NOMO-1 treated with DMSO at 0.1 percent for 48 hours (cell line): ENCODE measurements around the gene ASF1A.
A peak's percentile ranks its signal among the peaks of the same experiment; 100 is the strongest.

ENCODE experiments used
- DNase-seq: peaks from one replicate; lab custom pipeline; 2025; ENCODE audit not compliant: unreplicated experiment; lab: John Stamatoyannopoulos, UW

Gene ASF1A

DNA sequence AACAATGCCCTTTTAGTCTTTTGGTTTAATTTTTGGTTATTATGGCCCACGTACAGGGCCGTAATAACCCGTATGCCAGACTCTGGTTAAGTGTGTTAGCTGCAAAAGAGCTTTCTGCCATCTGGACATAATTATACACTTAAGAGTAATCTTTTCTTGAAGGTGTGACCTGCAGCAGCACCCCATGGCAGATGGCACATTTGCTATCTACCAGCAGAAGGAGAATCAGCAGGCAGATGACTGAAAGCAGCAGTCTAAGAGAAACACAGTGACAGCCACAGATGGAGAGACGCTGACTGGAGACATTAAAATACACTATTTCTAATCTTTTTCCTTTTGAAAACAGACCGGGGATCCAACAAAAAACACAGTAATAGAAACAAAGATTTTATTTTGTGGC is 18.7 kb downstream of the ASF1A start:
- DNase-seq = no peak

DNA sequence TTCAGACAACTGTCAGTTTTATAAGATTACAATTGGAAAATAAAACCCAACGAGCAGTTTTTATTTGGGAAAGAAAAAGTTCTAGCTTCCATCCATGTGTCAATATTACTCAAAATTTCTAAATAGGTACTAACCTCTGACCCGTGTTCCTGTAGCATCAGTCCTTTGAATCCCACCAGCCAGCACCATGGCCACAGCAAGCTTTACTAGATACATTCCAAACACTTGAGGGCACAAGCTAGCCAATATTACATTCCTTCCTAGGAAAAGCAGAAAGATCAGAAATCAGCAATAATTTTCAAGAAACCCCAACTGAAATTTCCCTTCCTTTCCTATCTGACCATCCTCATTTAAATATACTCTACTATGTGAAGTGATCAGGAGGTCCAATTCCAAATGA is 19.2 kb downstream of the ASF1A start:
- DNase-seq = no peak

DNA sequence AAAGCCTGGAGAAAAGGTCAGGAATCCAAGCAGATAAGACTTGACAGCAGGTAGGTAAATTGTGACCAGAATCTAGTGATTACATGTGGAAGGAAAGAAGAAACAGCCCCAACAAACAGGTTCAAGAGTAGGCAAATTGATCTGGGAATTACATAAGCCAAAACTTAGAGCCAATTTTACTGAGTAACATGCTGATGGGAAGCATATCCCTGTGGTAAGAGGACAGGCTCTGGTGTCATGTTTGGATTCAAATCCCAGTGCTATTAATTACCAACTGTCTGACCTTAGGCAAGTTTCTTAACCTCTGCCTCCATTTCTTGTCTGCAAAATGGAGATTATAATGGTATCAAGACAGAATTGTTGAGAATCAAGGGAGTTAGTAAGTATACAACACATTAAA is 20.6 kb downstream of the ASF1A start:
- DNase-seq = no peak

DNA sequence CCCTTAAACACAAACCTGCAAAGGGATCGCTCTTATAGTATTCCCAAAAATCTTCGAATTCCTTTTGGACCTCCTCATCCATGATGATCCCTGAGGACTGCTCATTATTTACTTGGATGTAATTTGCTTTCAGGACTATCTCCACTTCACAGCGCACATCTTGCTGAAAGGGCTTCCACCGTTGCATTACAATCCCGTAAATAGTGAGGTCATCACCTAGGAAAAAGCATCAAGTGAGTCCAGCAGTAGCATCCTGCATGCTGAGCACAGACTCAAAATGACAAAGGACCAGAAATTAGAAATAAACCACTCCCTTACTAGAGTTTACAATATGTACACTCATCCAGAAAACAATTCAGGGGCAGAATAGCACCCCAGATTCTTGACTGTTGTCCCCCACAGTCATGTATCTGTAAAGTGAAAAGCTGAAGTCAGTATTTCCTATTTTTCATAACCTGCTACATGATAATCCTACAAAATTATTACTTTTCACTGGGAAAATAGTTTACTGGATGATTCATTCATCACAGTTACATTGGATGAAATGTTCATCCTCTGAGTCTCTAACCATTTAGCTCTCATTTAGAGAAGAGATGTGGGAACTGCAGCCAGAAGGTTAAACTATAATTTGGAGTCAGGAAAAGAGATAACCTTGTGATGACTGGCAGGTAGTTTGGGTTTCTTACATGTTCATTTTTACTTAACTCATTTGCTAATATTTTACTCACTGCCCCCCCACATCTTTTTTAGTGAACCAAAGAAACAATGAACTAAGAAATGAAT is 23.8 kb downstream of the ASF1A start:
- no peak for DNase-seq

DNA sequence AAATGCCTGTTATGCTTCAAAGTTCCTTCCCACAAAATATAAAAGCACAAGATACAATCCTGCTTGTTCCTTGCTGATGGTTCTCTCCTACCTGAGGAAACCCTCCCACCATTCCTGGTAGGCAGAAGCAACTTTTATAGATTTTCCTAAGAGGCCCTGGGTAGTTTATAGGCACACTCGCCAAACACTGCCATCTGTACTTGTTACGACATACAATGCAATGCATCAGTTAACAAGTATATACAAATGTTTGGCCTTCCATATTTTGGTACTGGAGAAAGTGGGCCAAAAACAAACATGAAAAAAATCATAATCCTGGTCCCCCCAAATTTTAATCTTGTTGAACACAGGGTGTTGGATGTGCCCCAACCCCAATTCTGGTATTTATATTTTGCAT is 24.4 kb downstream of the ASF1A start:
- DNase-seq = no peak

DNA sequence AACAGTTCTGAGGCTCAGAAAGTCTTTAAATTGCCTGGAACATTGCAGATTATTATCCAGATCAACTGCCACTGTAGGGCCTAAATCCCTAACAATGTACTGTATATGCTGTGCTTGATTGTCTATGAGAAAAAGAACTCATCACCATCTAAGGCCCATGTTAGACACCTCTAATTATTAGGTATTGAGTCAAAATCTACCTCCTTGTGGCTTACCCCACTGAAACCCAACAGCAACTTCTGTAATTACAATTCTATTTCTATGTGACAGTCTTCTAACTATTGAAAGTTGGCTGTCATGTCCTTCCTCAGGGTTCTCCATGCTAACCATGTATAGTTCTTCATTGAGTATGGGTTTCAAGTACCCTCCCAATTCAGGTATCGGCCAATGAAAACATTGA is 27.1 kb downstream of the ASF1A start:
- no peak for DNase-seq

DNA sequence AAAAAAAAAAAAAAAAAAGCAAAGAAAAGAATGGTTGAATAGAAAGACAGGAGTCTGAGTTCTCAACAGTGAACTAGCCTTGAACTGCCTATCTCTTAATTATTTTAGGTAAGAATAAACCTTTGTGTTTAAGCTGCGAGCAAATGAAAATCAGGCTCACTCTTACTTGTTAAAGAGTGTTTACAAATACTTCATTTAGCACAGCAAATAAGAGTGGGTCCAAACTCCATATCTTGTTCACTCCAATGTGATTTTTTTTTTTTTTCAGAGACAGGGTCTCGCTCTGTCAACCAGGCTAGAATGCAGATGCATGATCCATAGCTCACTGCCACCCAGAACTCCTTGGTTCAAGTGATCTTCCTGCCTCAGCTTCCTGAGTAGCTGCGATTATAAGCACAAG is 29.1 kb downstream of the ASF1A start:
- DNase-seq = no peak

DNA sequence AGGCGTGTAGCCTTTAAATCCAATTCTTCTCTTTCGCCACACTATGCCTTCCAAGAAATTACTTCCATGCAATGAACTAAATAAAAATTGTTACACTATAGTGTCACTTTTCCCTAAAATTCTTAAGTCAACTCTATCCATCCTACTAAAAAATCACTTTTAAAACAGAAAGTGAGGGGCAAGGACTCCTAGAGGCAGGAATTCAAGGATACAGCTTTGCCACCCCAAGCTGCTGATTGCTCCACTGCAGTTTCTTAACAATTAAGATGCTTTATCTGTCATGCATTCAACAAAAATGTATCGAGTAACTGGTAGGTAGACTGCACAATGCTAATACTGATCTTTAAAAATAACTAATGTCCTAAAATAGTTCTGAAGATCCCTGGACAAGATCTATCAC is 36.7 kb downstream of the ASF1A start:
- DNase-seq = no peak

DNA sequence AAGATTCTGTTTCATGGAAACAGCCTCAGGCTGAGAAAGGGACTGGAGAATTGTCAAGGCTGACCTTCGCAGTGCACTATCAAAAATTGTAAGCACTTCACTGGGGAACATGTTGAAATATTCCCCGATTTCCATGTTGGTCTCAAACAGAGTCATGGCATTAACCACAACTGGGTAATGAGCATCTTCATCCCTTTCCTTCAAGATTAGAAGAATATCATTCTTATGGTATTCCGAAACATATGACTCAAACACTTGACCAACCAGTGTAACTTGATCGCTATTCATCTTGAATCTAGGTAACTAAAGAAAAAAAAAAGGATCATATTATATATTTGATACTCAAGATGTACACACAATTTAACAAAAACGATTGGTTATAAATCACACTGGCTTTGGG is 37.5 kb downstream of the ASF1A start:
- DNase-seq = no peak

DNA sequence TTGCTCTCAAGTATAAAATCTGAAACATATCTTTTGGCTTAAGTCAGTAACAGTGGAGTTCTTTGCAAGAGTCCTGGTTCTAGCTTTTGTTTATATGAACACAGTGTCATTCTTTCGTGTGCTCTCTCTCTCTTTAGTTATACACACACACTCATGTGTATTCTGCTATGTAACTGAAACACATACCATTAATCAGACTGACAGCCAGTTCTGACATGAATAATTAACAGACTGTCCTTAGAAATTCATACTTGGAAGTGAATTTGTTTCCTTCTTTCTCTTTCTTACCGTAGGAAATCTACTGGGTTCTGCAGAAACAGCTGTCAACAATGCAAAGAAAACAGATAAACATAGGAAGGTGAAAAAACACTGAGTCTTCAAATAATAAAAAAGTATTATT is 38.5 kb downstream of the ASF1A start:
- DNase-seq = no peak

DNA sequence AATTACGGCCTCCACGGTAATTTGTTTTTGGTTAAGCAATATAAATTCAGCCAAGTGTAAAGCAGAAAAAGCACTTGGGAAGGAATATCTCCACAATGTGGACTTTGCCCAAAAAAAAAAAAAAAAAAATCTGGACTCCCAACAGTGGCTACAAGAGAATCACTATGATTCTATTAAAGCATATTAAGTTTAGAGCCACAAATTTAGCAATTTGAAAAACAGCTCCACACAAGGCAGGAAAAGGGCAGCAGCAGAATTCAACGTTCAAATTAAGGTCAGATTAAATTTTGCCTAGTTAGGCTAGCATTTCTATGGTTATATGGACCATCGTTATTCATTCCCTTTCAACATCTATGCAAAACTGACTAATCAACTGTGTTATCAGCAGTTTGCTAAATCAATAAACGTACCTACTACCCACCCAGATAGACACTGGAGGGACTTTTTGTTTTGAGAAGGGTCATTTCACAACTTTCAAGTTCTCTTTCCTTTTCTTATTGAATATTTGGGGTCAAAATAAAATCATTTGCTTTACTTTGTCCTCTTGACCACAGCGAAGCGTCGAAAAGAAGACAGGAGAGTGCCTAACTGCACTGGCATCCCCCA is 40.0 kb downstream of the ASF1A start:
- no peak for DNase-seq

DNA sequence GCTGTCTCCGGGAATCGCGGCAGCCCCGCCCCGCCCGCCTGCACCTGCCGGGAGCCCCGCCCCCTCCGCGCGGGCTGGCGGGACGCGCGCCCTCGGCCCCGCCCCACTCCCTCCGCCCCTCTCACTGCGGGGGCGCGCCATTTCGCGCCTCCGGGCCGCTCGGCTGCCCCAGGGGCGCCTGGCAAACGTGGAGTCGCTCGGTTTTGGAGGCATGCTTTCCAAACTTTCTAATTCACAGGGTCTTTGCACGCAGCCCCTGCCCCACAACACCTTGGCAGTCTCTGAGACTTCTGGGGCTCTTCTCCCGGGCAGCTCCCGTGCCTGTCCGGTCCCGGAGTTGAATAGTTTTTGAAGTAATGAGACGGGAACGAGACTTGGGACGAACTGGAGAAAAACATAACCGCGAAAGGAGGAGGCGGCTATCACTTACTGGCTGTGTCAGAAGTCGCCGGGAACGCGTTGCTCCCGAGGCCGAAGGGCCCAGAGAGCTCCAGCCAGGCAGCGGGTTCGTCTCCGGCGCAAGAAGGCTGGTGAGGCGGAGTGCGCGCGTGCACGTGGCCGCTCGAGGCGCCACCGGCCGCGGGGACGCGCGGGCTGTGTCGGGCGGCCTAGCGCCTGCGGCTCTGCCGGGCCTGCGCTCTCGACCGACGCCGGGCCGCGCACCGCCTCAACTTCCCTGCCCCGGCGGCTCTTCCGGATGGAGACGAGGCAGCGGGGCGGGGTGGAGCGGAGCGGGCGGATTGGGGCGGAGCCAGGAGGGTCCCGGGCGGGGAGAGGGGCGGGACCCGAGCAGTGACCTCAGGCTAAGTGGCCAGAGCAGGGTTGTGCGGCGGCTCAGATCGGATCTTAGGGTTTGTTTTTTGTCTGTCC is 40.7 kb downstream of the ASF1A start, which contains the start of gene MCM9:
TSS of gene MCM9 (minus strand) at position 699 of the 870 bp plus-strand sequence. CDS start 3,436 bp downstream, outside the sequence.
- DNase-seq = peak; percentile 92

DNA sequence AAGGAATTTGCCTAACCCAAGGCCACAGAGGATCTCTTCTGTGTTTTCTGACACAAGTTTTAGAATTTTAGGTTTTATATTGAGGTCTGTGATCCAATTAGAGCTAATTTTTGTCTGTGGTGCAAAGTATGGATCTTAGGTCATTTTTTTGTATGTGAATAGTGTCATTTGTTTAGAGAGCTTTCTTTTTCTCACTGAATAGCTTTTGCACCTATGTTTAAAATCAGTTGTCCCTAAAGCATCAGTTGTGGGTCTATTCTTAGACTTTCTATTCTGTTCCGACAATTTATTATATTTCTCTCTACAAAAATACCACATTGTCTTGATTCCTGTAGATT is 41.3 kb downstream of the ASF1A start:
- no peak for DNase-seq

DNA sequence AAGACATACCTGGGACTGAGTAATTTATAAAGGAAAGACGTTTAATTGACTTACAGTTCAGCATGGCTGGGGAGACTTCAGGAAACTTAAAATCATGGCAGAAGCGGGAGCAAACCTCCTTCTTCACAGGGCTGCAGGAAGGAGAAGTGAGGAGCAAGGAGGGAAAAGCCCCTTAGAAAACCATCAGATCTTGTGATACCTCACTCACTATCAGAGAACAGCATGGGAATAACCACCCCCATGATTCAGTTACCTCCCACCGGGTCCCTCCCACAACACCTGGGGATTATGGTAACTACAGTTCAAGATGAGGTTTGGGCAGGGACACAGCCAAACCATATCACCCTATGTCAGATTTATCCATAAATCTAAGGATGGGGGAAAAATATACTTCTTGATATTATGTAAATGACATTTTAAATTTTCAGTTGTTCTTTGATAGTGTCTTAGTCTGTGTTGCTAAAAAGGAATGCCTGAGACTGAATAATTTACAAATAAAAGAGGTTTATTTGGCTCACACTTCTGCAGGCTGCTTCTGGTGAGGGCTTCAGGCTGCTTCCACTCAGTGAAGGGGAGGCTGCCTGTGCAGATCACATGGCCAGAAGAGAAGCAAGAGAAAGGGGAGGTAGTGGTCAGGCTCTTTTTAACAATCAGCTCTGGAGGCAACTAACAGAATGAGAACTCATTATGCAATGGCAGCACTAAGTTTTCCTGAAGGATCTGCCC is 42.2 kb downstream of the ASF1A start:
- no peak for DNase-seq

DNA sequence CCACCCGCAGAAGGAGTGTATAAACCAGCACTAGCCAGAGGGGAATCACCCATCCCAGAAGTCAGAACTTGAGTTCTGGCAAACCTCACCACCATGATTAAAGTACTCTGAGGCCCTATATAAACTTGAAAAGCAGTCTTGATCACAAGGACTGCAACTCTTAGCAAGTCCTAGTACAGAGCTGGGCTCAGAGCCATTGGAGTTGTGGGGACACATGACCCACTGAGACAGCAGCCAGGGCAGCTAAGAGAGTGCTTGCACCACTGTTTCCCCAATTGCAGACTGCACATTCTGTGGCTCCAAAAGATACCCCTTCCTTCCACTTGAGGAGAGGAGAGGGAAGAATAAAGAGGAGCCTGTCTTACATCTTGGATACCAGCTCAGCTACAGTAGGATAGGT is 45.7 kb downstream of the ASF1A start:
- no peak for DNase-seq

DNA sequence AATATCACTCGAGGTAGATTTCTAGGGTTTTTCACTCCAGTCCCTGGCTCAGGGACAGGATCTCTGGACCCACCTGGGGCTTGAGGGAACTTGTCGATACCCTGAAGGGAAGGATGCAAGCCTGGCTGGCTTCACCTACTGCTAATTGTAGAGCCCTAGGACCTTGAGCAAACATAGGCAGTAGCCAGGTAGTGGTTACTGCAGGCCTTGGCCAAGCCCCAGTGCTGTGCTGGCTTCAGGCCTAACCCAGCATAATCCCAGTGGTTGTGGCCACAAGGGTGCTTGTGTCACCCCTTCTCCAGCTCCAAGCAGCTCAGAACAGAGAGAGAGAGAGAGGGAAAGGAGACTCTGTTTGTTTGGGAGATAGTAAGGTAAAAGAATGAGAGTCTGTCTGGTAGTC is 46.8 kb downstream of the ASF1A start:
- no peak for DNase-seq

DNA sequence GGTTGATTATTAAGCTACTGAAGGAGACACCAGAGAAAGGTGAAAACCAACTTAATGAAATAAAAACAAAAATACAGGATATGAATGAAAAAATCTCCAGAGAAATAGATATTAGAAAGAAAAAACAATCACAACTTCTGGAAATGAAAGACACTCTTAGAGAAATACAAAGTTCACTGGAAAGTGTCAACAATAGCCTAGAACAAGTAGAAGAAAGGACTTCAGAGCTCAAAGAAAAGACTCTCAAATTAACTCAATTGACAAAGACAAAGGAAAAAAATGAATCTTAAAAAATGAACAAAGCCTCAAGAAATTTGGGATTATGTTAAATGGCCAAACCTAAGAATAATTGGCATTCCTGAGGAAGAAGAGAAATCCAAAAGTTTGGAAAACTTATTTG is 51.3 kb downstream of the ASF1A start:
- no peak for DNase-seq

DNA sequence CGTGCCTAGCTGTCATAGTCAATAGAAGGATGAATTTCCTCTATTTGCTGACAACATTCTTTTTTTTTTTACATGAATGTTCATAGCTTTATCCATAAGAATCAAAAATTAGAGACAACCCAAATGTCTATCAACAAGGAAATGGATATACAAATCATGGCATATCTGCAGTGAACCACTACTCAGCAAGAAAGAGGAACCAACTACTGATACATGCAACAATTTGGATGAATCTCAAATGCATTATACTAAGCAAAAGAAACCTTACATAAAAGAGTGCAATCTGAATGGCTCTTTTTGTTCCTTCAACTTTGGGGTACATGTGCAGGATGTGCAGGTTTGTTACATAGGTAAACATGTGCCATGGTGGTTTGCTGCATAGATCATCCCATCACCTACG is 58.7 kb downstream of the ASF1A start:
- no peak for DNase-seq

DNA sequence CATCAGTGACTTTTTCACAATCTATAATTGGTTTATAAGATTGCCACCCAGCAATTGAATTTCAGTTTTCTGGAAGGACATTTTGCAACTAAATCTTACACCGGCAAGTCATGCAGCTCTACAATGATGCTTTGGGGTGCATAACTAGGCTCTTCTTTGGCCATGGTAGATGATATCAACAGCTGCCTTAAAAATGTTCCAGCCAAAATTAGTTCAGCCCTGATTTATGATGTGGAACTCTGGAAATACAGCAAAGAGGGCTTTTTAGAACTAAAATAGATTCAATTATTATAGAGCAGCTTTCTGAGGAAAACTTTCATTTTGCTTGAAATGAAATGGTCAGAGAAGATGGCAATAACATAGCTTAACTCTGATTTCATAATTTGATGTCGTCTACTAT is 59.4 kb downstream of the ASF1A start:
- DNase-seq = no peak
